Testis (tissue), 3 donors: ENCODE measurements around the gene OR5L1. TPM values are rescaled to one million over a fixed set of nuclear protein-coding genes. Genes with fewer than 3 reads are reported as not detected.

Experiments used
- DNase-seq: peaks from one replicate; pipeline ENCODE4 v3.0.0-alpha.2; 2019
- H3K27ac ChIP-seq, 2 donors: fragments of 200-600 bp; sonication (generic); one replicate each; pipeline ENCODE4 v1.5.1; 2019
- H3K27me3 ChIP-seq: fragments of 200-600 bp; sonication (generic); one replicate; pipeline ENCODE4 v1.5.1; 2019
- H3K36me3 ChIP-seq: fragments of 200-600 bp; sonication (generic); one replicate; pipeline ENCODE4 v1.5.1; 2017; ENCODE audit warnings: low read depth; ENCODE audit errors: missing control alignments
- H3K4me1 ChIP-seq: fragments of 200-600 bp; sonication (generic); one replicate; pipeline ENCODE4 v1.5.1; 2019
- H3K4me3 ChIP-seq, 2 donors: fragments of 200-600 bp; sonication (generic); one replicate each; pipeline ENCODE4 v1.5.1; 2017 to 2019
- H3K9me3 ChIP-seq: fragments of 200-600 bp; sonication (generic); one replicate; pipeline ENCODE4 v1.5.1; 2017
- CTCF ChIP-seq, 3 experiments: fragments of 450-650 bp in 2 of 3; fragments of 200-600 bp in 1 of 3; sonication (generic) in 1 of 3; IDR thresholded peaks; one replicate each; pipeline ENCODE4 v1.5.1; 2016 to 2019; ENCODE audit warnings: antibody characterized with exemption in 3 of 3, mild to moderate bottlenecking in 2 of 3, moderate library complexity in 1 of 3
- POLR2A ChIP-seq: fragments of 450-650 bp; IDR thresholded peaks from one replicate; pipeline ENCODE4 v1.6.1; 2017; ENCODE audit warnings: antibody characterized with exemption, mild to moderate bottlenecking, moderate library complexity
- WGBS, 2 donors: methylation state at CpG; one replicate each; pipeline ENCODE4 v1.1.5; 2018; 5-methylcytosine and 5-hydroxymethylcytosine counted together
- intact Hi-C: fragments of 100-400 bp; cut with DNase I; formaldehyde crosslinking; loops from one replicate; pipeline ENCODE4 v1.15.1; 2023; ENCODE audit warnings: low total_unique reads
- polyA plus RNA-seq: library from polyadenylated mRNA; stranded (reverse); fragments of 350-450 nt; fragmentation: Illumina TruSeq; extraction: RNeasy Lipid Tissue Mini Kit (QIAGEN cat#74804); gene quantifications from one replicate; pipeline ENCODE4 v1.2.3, GENCODE V29; 2014; ENCODE audit warnings: low read depth, low replicate concordance; ENCODE audit not compliant: insufficient read depth
- total RNA-seq, 2 donors: library from RNA; depleted of rRNA; stranded (reverse); fragments of >200 nt; gene quantifications; one replicate each; pipeline ENCODE4 v1.2.3, GENCODE V29; 2016

Gene OR5L1
- total and polyA plus RNA-seq, 3 donors from 2014 or later, result not detected

DNA sequence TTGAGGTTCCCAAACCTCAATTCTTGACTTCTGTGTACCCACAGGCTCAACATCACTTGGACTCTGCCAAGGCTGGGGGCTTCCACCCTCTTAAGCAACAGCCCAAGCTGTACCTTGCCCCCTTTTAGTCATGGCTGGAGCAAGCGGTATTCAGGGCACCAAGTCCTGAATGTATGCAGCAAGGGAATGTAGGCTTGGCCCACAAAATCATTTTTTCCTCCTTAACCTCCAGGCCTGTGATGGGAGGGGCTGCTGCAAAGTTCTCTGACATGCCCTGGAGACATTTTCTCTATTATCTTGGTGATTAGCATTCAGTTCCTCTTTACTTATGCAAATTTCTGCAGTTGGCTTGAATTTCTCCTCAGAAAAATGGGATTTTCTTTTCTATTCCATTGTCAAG, 4.9 kb upstream of the OR5L1 start:
- H3K4me1 ChIP-seq, result no peaks in the 10 kb centered on the region
- TF ChIP-seq POLR2A, result no peak
- H3K9me3 ChIP-seq, result no peaks in the 10 kb centered on the region
- 88 to 93% methylated on average over 1 of the region's 1 CpG for WGBS, 2 donors
- H3K27ac ChIP-seq, result no peak overlapping the region
- H3K4me3 ChIP-seq, result no peak overlapping the region
- no peaks in the 10 kb centered on the region for H3K36me3 ChIP-seq
- no peaks in the 10 kb centered on the region for H3K27me3 ChIP-seq
- intact Hi-C loops, result no loop called here
- DNase-seq, result no peak

- 83 to 85% methylated on average over 5 of the region's 5 CpGs for WGBS, 2 donors
These were observed 8.2 kb downstream of the OR5L1 start, which contains the start of gene OR5D18 for GRCh38 chr11:55819330-55819729. Gene OR5D18, plus strand, starts transcription at chr11:55819630. Its CDS starts 0 bp downstream, at chr11:55819630.

DNA sequence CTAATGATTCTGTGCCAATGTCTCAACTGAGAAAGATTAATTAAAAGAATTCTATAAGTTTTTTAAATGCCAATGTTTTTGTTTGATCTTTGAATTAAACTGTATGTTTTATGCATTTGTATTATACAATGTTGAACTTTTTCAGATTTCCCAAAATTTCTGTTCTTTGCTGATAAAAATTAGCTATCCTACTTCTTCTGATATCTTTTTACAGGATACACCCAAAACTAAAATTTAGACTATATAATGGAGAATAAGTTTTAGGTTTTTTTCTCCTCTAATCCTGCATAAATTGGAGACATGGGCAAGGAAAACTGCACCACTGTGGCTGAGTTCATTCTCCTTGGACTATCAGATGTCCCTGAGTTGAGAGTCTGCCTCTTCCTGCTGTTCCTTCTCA, 15.8 kb downstream of the OR5L1 start, which contains the start of gene OR5L2:
Gene OR5L2 (plus strand): TSS at position 301 of the 400 bp plus-strand sequence. CDS start 0 bp downstream, at position 301.
- Histone ChIP-seq H3K36me3 (no peaks in the 10 kb centered on the region), H3K4me1 (no peaks in the 10 kb centered on the region), H3K27me3 (no peaks in the 10 kb centered on the region), H3K27ac (no peak within 1 kb of the TSS), H3K9me3 (no peaks in the 10 kb centered on the region), H3K4me3 (no peak within 1 kb of the TSS)
- intact Hi-C loops, result no loop called here
- no peak for TF ChIP-seq CTCF (IDR thresholded peaks at IDR 0.05)
- TF ChIP-seq POLR2A, result no peak
- no peak for DNase-seq

More at GRCh38 chr11:55819330-55819729, 8.2 kb downstream of the OR5L1 start, which contains the start of gene OR5D18:
- intact Hi-C loops, result no loop called here
- Histone ChIP-seq H3K4me1 (no peaks in the 10 kb centered on the region), H3K27me3 (no peaks in the 10 kb centered on the region), H3K4me3 (no peak within 1 kb of the TSS), H3K36me3 (no peaks in the 10 kb centered on the region), H3K27ac (no peak within 1 kb of the TSS), H3K9me3 (no peaks in the 10 kb centered on the region)
- DNase-seq, result no peak
- TF ChIP-seq POLR2A (no peak), CTCF (IDR thresholded peaks at IDR 0.05) (no peak)

DNA sequence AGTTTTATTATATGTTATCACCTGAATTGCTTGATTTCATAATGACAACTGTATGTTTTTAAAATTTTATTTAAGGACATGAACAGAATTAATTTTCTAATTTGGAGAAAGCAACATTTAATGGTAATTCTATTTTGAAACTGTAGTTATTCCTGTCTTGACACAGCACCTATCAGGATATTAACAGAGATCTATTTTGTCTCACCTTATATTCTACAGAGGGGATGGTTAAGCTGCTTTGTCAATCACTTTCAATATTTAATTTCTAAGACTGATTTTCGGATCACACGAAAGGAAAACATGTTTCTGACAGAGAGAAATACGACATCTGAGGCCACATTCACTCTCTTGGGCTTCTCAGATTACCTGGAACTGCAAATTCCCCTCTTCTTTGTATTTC, 27.3 kb downstream of the OR5L1 start, which contains the start of gene OR5D16:
Gene OR5D16 (plus strand): TSS at position 301 of the 400 bp plus-strand sequence. CDS start 0 bp downstream, at position 301.
- H3K27ac ChIP-seq, result no peak within 1 kb of the TSS
- WGBS, 2 donors, result 30 to 55% methylated on average over 3 of the region's 3 CpGs
- H3K27me3 ChIP-seq, result no peaks in the 10 kb centered on the region
- H3K4me1 ChIP-seq, result no peaks in the 10 kb centered on the region
- no peak for TF ChIP-seq POLR2A
- no peak for TF ChIP-seq CTCF (IDR thresholded peaks at IDR 0.05)
- H3K36me3 ChIP-seq, result no peaks in the 10 kb centered on the region
- no peaks in the 10 kb centered on the region for H3K9me3 ChIP-seq
- no peak within 1 kb of the TSS for H3K4me3 ChIP-seq
- intact Hi-C loops, result no loop called here
- no peak for DNase-seq

DNA sequence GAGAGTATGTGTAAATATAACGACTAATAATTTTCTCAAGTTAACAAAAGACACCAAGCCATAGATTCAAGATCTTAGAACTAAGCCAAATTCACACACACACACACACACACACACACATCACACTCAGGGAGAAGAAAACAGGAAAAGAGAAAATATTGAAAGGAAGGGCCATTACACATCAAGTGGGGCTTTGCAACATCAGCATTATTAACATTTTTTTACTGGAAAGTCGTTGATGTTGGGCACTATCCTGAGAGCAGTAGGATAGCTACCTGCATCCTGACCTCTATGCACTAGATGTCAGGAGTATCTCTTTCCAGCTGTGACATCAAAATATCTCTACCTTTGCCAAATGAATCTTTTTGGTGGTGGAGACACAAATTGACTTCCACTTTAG, 36.3 kb downstream of the OR5L1 start:
- no peak overlapping the region for H3K27ac ChIP-seq
- H3K9me3 ChIP-seq, result no peaks in the 10 kb centered on the region
- no peaks in the 10 kb centered on the region for H3K4me1 ChIP-seq
- H3K27me3 ChIP-seq, result no peaks in the 10 kb centered on the region
- intact Hi-C loops, result no loop called here
- TF ChIP-seq POLR2A (no peak), CTCF (IDR thresholded peaks at IDR 0.05) (no peak)
- H3K4me3 ChIP-seq, result no peak overlapping the region
- 59 to 67% methylated on average over 2 of the region's 2 CpGs for WGBS, 2 donors
- H3K36me3 ChIP-seq, result no peaks in the 10 kb centered on the region
- no peak for DNase-seq
